ENCODE data around the gene ANKRD44.
"Not testable (repeated sequence)": the region's sequence is repeated elsewhere in the genome, so short reads cannot be mapped to it uniquely, and the experiment has no call there.

ANKRD44 gene

GRCh38 chr2:197071790-197072436, 238.7 kb downstream of the ANKRD44 start:
- no peak for DNase-seq

GRCh38 chr2:197071213-197071612, 239.4 kb downstream of the ANKRD44 start:
- DNase-seq: no peak

- DNase-seq: no peak
Measured at GRCh38 chr2:197069958-197070357, 240.6 kb downstream of the ANKRD44 start.

- DNase-seq: not testable (repeated sequence)
Measured at GRCh38 chr2:197062574-197062973, 248.0 kb downstream of the ANKRD44 start.

- no peak for DNase-seq
Measured at GRCh38 chr2:197059477-197059876, 251.1 kb downstream of the ANKRD44 start.

GRCh38 chr2:197058777-197059300, 251.7 kb downstream of the ANKRD44 start:
- no peak for DNase-seq

- DNase-seq: no peak
Measured at GRCh38 chr2:197057959-197058358, 252.6 kb downstream of the ANKRD44 start.

GRCh38 chr2:197055045-197055444, 255.5 kb downstream of the ANKRD44 start:
- DNase-seq: no peak

GRCh38 chr2:197054437-197054836, 256.1 kb downstream of the ANKRD44 start:
- DNase-seq: no peak

- DNase-seq: no peak
Measured at GRCh38 chr2:197052356-197052755, 258.2 kb downstream of the ANKRD44 start.

GRCh38 chr2:197045115-197045514, 265.5 kb downstream of the ANKRD44 start:
- DNase-seq: no peak

GRCh38 chr2:197042739-197043196, 267.8 kb downstream of the ANKRD44 start:
- no peak for DNase-seq

- no peak for DNase-seq
Measured at GRCh38 chr2:197037863-197038398, 272.6 kb downstream of the ANKRD44 start.

GRCh38 chr2:197035002-197035401, 275.6 kb downstream of the ANKRD44 start:
- no peak for DNase-seq

- no peak for DNase-seq
Measured at GRCh38 chr2:197034292-197034691, 276.3 kb downstream of the ANKRD44 start.

GRCh38 chr2:197033222-197033621, 277.4 kb downstream of the ANKRD44 start:
- no peak for DNase-seq

GRCh38 chr2:197031803-197032202, 278.8 kb downstream of the ANKRD44 start:
- DNase-seq: no peak

GRCh38 chr2:197030090-197030489, 280.5 kb downstream of the ANKRD44 start:
- DNase-seq: no peak

- DNase-seq: no peak
Measured at GRCh38 chr2:197028633-197029032, 281.9 kb downstream of the ANKRD44 start.

- no peak for DNase-seq
Measured at GRCh38 chr2:197028230-197028629, 282.4 kb downstream of the ANKRD44 start.

- DNase-seq: no peak
Measured at GRCh38 chr2:197024206-197024605, 286.4 kb downstream of the ANKRD44 start.

- not testable (repeated sequence) for DNase-seq
Measured at GRCh38 chr2:197020921-197021320, 289.7 kb downstream of the ANKRD44 start.

GRCh38 chr2:197013098-197013497, 297.5 kb downstream of the ANKRD44 start:
- no peak for DNase-seq

GRCh38 chr2:197011801-197012641, 298.6 kb downstream of the ANKRD44 start:
- DNase-seq: no peak

All from effector CD8-positive, alpha-beta T cell (primary cell).